Neural cell (in vitro differentiated cells): Measurements from ENCODE around the gene C10orf105.

ENCODE experiments used
- EP300 ChIP-seq: fragments of 450-650 bp; conservative IDR thresholded peaks from 2 replicates; pipeline ENCODE4 v1.6.1; 2014; ENCODE audit warnings: antibody characterized with exemption, mild to moderate bottlenecking, moderate library complexity; ENCODE audit not compliant: poor library complexity, severe bottlenecking
- EZH2 ChIP-seq: fragments of 200-600, 300-800 bp; shearing (Covaris generic), sonication (generic); IDR thresholded peaks from 2 replicates; pipeline ENCODE4 v1.6.1; 2014; ENCODE audit warnings: antibody characterized with exemption, low read length, borderline replicate concordance, mild to moderate bottlenecking; ENCODE audit not compliant: insufficient read depth, poor library complexity, severe bottlenecking
- MXI1 ChIP-seq: fragments of 450-650 bp; conservative IDR thresholded peaks from 2 replicates; pipeline ENCODE4 v1.6.1; 2014; ENCODE audit warnings: antibody characterized with exemption, mild to moderate bottlenecking; ENCODE audit not compliant: poor library complexity, severe bottlenecking
- POLR2AphosphoS5 ChIP-seq: IDR thresholded peaks from 2 replicates; pipeline ENCODE4 v1.6.1; 2012
- RAD21 ChIP-seq: fragments of 450-650 bp; conservative IDR thresholded peaks from 2 replicates; pipeline ENCODE4 v1.6.1; 2014; ENCODE audit warnings: antibody characterized with exemption, mild to moderate bottlenecking, moderate library complexity
- SMC3 ChIP-seq: fragments of 450-650 bp; conservative IDR thresholded peaks from 2 replicates; pipeline ENCODE4 v1.6.1; 2014; ENCODE audit warnings: antibody characterized with exemption, mild to moderate bottlenecking, moderate library complexity; ENCODE audit not compliant: poor library complexity
- TAF1 ChIP-seq: IDR thresholded peaks from 2 replicates; pipeline ENCODE4 v1.6.1; 2012; ENCODE audit warnings: low read depth
- TF ChIP-seq, protein P1 (sequence below): fragments of 450-650 bp; IDR thresholded peaks from 2 replicates; pipeline ENCODE4 v1.5.1; 2014; ENCODE audit warnings: antibody characterized with exemption, mild to moderate bottlenecking, moderate library complexity; ENCODE audit not compliant: poor library complexity, severe bottlenecking

DNA sequence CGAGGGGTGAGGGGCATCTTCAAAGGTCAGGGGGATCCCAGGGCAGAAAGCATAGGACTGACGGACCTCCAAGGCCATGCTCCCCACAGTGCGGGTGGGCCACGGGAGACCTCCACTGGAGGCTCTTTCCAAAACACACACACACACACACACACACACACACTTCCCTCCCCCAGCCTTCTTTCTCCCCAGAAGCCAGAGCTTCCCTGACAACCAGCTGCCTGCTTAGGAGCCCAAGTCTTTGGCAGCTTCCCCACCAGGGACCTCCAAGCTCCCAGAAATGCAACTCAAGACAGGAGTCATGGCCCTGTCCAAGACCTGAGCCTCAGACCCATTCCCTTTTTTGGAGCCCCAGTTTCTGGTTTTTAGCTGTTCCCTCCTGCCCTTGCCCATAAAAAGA is 710 bp upstream of the C10orf105 start:
- TF ChIP-seq, protein P1, sequence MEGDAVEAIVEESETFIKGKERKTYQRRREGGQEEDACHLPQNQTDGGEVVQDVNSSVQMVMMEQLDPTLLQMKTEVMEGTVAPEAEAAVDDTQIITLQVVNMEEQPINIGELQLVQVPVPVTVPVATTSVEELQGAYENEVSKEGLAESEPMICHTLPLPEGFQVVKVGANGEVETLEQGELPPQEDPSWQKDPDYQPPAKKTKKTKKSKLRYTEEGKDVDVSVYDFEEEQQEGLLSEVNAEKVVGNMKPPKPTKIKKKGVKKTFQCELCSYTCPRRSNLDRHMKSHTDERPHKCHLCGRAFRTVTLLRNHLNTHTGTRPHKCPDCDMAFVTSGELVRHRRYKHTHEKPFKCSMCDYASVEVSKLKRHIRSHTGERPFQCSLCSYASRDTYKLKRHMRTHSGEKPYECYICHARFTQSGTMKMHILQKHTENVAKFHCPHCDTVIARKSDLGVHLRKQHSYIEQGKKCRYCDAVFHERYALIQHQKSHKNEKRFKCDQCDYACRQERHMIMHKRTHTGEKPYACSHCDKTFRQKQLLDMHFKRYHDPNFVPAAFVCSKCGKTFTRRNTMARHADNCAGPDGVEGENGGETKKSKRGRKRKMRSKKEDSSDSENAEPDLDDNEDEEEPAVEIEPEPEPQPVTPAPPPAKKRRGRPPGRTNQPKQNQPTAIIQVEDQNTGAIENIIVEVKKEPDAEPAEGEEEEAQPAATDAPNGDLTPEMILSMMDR: no peak
- TF ChIP-seq EZH2 (no peak), EP300 (no peak), RAD21 (no peak), TAF1 (no peak), SMC3 (no peak), POLR2AphosphoS5 (no peak), MXI1 (no peak)
